CD14-positive monocyte (primary cell): Measurements from ENCODE around the gene MACROD2. TPM values are rescaled to one million over a fixed set of nuclear protein-coding genes. Genes with fewer than 3 reads are reported as not detected.

Experiments
- DNase-seq, 3 donors: peaks; one replicate each; pipeline ENCODE4 v3.0.0-alpha.2; 2011 to 2022
- H2AFZ ChIP-seq: 2 replicates; pipeline ENCODE4 v1.6.0; 2012; ENCODE audit warnings: mild to moderate bottlenecking, low read depth, low read length, inconsistent platforms; ENCODE audit not compliant: insufficient read depth, poor library complexity, severe bottlenecking
- H3K27ac ChIP-seq, 2 donors: 1 replicate in 1 of 2; 2 replicates in 1 of 2; pipeline ENCODE4 v1.5.1; 2012 to 2013; ENCODE audit warnings: low read length in 2 of 2, control low read depth in 1 of 2, inconsistent platforms in 1 of 2, low read depth in 1 of 2, mild to moderate bottlenecking in 1 of 2
- H3K27me3 ChIP-seq, 2 donors: one replicate each; pipeline versions ENCODE4 v1.6.0 to v1.6.1; 2011 to 2013; ENCODE audit warnings: low read length in 2 of 2; ENCODE audit not compliant: control insufficient read depth in 2 of 2, insufficient read depth in 2 of 2
- H3K36me3 ChIP-seq, 2 donors: replicated peaks in 1 of 2; 1 replicate in 1 of 2; 2 replicates in 1 of 2; pipeline versions ENCODE4 v1.5.1 to v1.6.1; 2012 to 2013; ENCODE audit warnings: low read length in 2 of 2, control low read depth in 1 of 2, inconsistent platforms in 1 of 2, mild to moderate bottlenecking in 1 of 2; ENCODE audit not compliant: insufficient read depth in 2 of 2, control insufficient read depth in 1 of 2
- H3K4me1 ChIP-seq, 2 donors: 1 replicate in 1 of 2; 2 replicates in 1 of 2; pipeline versions ENCODE4 v1.5.1 to v1.6.1; 2012 to 2013; ENCODE audit warnings: low read length in 2 of 2, control low read depth in 1 of 2, inconsistent platforms in 1 of 2, mild to moderate bottlenecking in 1 of 2, moderate library complexity in 1 of 2; ENCODE audit not compliant: insufficient read depth in 2 of 2, control insufficient read depth in 1 of 2
- H3K4me2 ChIP-seq: replicated peaks from 2 replicates; pipeline ENCODE3; 2012; ENCODE audit warnings: low read length, moderate library complexity, mild to moderate bottlenecking; ENCODE audit not compliant: poor library complexity, severe bottlenecking; ENCODE audit errors: extremely low read depth
- H3K4me3 ChIP-seq, 3 experiments: fragments of 200-600 bp in 1 of 3; sonication (generic) in 1 of 3; replicated peaks in 1 of 3; 1 replicate in 2 of 3; 2 replicates in 1 of 3; pipeline ENCODE4 v1.5.1; 2011 to 2013; ENCODE audit warnings: low read length in 3 of 3, mild to moderate bottlenecking in 3 of 3, control low read depth in 2 of 3, low read depth in 2 of 3, inconsistent platforms in 1 of 3, moderate library complexity in 1 of 3
- H3K79me2 ChIP-seq: 2 replicates; pipeline ENCODE4 v1.6.0; 2012; ENCODE audit warnings: mild to moderate bottlenecking, control low read depth, inconsistent platforms, low read length, moderate library complexity; ENCODE audit not compliant: insufficient read depth
- H3K9ac ChIP-seq: 2 replicates; pipeline ENCODE4 v1.6.0; 2017; ENCODE audit warnings: low read length, mild to moderate bottlenecking; ENCODE audit not compliant: insufficient read depth, poor library complexity, severe bottlenecking
- H3K9me3 ChIP-seq, 2 donors: replicated peaks in 1 of 2; 1 replicate in 1 of 2; 2 replicates in 1 of 2; pipeline versions ENCODE4 v1.5.1 to v1.6.1; 2012 to 2013; ENCODE audit warnings: low read length in 2 of 2, control low read depth in 1 of 2; ENCODE audit not compliant: control insufficient read depth in 1 of 2, insufficient read depth in 1 of 2
- H4K20me1 ChIP-seq: 2 replicates; pipeline ENCODE4 v1.6.0; 2012; ENCODE audit warnings: mild to moderate bottlenecking, low read length, control low read depth, moderate library complexity; ENCODE audit not compliant: insufficient read depth
- H3K27ac Mint-ChIP-seq, 7 donors: one replicate each; pipeline ENCODE4 v1.8.0; 2020; ENCODE audit warnings: mild to moderate bottlenecking in 7 of 7, mixed read lengths in 7 of 7, moderate library complexity in 6 of 7, inconsistent platforms in 2 of 7
- H3K27me3 Mint-ChIP-seq, 3 donors: one replicate each; pipeline ENCODE4 v1.8.0; 2021 to 2022; ENCODE audit warnings: low read depth in 3 of 3, mild to moderate bottlenecking in 3 of 3, mixed read lengths in 3 of 3, moderate library complexity in 3 of 3, inconsistent platforms in 1 of 3
- H3K36me3 Mint-ChIP-seq, 2 donors: one replicate each; pipeline ENCODE4 v1.8.0; 2020; ENCODE audit warnings: mixed read lengths in 2 of 2, inconsistent platforms in 1 of 2, mild to moderate bottlenecking in 1 of 2
- H3K4me1 Mint-ChIP-seq: one replicate; pipeline ENCODE4 v1.8.0; 2020; ENCODE audit warnings: mild to moderate bottlenecking, mixed read lengths
- H3K4me3 Mint-ChIP-seq, 2 donors: one replicate each; pipeline ENCODE4 v1.8.0; 2020; ENCODE audit warnings: mild to moderate bottlenecking in 2 of 2, mixed read lengths in 2 of 2, moderate library complexity in 1 of 2
- H3K9me3 Mint-ChIP-seq, 7 donors: one replicate each; pipeline ENCODE4 v1.8.0; 2020 to 2022; ENCODE audit warnings: mixed read lengths in 7 of 7, mild to moderate bottlenecking in 6 of 7, moderate library complexity in 6 of 7, inconsistent platforms in 2 of 7
- WGBS: methylation state at CpG from one replicate; pipeline ENCODE4 v1.1.5; 2013; ENCODE audit warnings: missing lambda C conversion rate; ENCODE audit not compliant: insufficient coverage; 5-methylcytosine and 5-hydroxymethylcytosine counted together
- intact Hi-C, 2 donors: fragments of 100-400 bp; cut with micrococcal nuclease; formaldehyde crosslinking; loops; one replicate each; pipeline versions ENCODE4 v1.15.0 to v1.15.1; 2023
- polyA plus RNA-seq, 3 donors: library from polyadenylated mRNA; depleted of rRNA in 1 of 3; unstranded in 2 of 3; stranded (reverse) in 1 of 3; fragments of 300-500 nt in 2 of 3; fragments of >200 nt in 1 of 3; fragmentation: Illumina TruSeq in 2 of 3; gene quantifications; 1 replicate in 2 of 3; 2 replicates in 1 of 3; pipeline ENCODE4 v1.2.3, GENCODE V29; 2012 to 2021
- TF ChIP-seq, protein P1 (sequence below): fragments of 200-600 bp; IDR thresholded peaks from one replicate; pipeline ENCODE4 v1.8.0; 2022; ENCODE audit warnings: antibody characterized with exemption, mild to moderate bottlenecking

Gene MACROD2
- polyA plus RNA-seq, 3 donors: 0.23 TPM; not detected in 2

DNA sequence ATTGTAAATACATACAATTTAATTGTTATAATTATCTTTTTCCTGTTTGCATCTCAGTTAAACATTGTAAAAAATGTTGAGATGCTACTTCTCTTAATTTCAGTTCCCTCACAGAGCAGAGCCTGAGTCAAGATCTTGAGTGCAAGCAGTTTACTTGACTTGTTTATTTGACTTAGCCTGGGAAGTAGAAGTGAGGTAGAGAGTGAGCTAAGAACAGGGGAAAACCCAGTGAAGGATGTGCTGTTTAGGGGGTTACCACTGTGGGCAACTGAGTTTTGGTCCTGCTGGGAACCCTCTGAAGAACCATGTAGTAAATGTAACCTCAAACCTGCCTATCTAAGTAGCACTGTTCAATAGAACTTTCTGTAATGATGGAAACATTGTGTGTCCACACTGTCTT is 837.3 kb downstream of the MACROD2 start:
- Histone ChIP-seq H3K27ac (no peak overlapping the region), H3K9me3 (no peaks in the 10 kb centered on the region), H3K9ac (no peak overlapping the region), H4K20me1 (no peaks in the 10 kb centered on the region), H3K4me2 (no peak overlapping the region), H3K4me3 (no peak overlapping the region), H3K4me1 (no peaks in the 10 kb centered on the region), H3K79me2 (no peaks in the 10 kb centered on the region), H3K36me3 (no peaks in the 10 kb centered on the region), H2AFZ (no peak overlapping the region), H3K27me3 (no peaks in the 10 kb centered on the region)
- Mint-ChIP-seq H3K4me1 (no peaks in the 10 kb centered on the region), H3K27me3 (no peaks in the 10 kb centered on the region), H3K9me3 (peaks cover 0 to 9% (median 7%) of the 10 kb centered on the region in 7 donors), H3K36me3 (no peaks in the 10 kb centered on the region), H3K27ac (no peak overlapping the region), H3K4me3 (no peak overlapping the region)
- intact Hi-C loops: no loop called here
- TF ChIP-seq, protein P1, sequence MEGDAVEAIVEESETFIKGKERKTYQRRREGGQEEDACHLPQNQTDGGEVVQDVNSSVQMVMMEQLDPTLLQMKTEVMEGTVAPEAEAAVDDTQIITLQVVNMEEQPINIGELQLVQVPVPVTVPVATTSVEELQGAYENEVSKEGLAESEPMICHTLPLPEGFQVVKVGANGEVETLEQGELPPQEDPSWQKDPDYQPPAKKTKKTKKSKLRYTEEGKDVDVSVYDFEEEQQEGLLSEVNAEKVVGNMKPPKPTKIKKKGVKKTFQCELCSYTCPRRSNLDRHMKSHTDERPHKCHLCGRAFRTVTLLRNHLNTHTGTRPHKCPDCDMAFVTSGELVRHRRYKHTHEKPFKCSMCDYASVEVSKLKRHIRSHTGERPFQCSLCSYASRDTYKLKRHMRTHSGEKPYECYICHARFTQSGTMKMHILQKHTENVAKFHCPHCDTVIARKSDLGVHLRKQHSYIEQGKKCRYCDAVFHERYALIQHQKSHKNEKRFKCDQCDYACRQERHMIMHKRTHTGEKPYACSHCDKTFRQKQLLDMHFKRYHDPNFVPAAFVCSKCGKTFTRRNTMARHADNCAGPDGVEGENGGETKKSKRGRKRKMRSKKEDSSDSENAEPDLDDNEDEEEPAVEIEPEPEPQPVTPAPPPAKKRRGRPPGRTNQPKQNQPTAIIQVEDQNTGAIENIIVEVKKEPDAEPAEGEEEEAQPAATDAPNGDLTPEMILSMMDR: no peak
- no peak for DNase-seq

DNA sequence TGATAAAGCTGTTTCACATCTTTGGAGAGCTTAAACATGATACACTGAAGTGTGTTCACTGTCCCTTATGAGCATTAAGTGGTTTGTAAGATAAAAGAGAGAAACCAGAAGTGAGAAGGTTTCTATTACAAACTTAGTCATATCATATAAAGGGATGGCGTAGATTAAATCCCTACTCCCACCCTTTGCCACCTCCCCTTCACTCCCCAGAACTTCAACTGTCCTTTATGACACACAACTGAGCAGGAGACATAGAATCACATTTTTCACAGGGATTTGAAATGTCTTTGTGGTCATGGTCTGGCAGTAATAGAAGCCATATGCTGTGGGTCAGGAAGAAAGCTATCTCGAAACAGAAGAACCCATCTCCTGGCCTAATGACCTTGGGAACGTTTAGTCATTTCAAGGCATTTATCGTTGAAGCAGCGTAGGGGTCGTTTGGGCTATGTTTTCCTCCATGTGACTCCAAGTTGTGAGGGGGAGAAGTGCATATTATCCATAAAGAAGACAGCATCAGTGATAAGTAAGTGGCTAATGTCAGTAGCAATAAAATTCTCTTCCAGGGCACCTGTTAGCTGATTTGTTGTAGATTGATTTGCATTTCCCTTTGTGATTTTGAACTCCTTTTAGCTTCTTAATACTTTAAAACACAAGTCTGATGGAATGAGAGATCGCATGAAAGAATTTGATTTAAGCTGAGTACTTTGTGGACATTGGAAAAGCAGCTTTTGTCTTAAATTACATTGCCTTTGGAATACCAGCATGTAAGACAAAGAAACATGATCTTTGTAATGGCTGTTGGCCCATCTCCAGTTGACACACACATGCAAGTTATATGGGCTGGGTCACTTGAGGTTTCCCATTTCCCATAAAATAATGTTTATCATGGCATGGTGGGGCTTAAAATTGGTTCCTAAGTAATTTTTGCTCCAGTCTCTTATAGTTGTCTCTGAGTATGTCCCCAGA is 843.6 kb downstream of the MACROD2 start:
- Histone ChIP-seq H2AFZ (no peak overlapping the region), H4K20me1 (no peaks in the 10 kb centered on the region), H3K9ac (no peak overlapping the region), H3K79me2 (no peaks in the 10 kb centered on the region), H3K4me3 (no peak overlapping the region), H3K27ac (no peak overlapping the region), H3K9me3 (no peaks in the 10 kb centered on the region), H3K27me3 (no peaks in the 10 kb centered on the region), H3K4me1 (no peaks in the 10 kb centered on the region), H3K36me3 (no peaks in the 10 kb centered on the region), H3K4me2 (no peak overlapping the region)
- Mint-ChIP-seq H3K9me3 (peaks cover 0 to 8% (median 3%) of the 10 kb centered on the region in 7 donors), H3K4me1 (no peaks in the 10 kb centered on the region), H3K36me3 (no peaks in the 10 kb centered on the region), H3K27me3 (no peaks in the 10 kb centered on the region), H3K4me3 (no peak overlapping the region), H3K27ac (no peak overlapping the region)
- TF ChIP-seq, protein P1: no peak
- DNase-seq: no peak
- WGBS: 83% methylated on average over 1 of the region's 7 CpGs
- intact Hi-C loops: no loop called here
